Lower leg skin (tissue), 3 donors: ENCODE data around the gene NOP56.

ENCODE experiments used
- POLR2A ChIP-seq, 2 donors: fragments of 450-650 bp; IDR thresholded peaks; one replicate each; pipeline ENCODE4 v1.6.1; 2016 to 2017; ENCODE audit warnings: antibody characterized with exemption in 2 of 2, mild to moderate bottlenecking in 1 of 2, moderate library complexity in 1 of 2
- TF ChIP-seq, protein P1 (sequence below), 3 donors: fragments of 450-650 bp; IDR thresholded peaks; one replicate each; pipeline ENCODE4 v1.5.1; 2016; ENCODE audit warnings: antibody characterized with exemption in 3 of 3, mild to moderate bottlenecking in 3 of 3, moderate library complexity in 2 of 3

DNA sequence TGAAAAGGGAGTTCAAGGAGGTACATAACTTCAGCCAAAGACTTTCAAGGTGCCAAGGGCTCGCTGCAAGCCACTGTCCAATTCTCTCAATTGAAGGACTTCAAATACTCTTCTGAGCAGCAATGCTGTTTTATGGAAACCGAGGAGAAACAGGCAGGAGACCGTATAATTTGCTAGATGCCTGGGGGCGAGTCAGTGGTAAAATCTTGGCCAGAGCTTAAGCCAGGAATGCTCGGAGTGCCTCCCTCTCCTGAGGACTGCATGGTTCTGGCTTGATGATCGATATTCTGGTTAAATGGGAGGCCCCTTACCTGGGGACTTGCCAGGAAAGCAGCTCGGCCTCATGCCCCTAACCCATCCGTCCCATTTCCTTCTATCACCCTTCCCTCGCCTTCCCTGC is 35.8 kb upstream of the NOP56 start:
- TF ChIP-seq, protein P1, sequence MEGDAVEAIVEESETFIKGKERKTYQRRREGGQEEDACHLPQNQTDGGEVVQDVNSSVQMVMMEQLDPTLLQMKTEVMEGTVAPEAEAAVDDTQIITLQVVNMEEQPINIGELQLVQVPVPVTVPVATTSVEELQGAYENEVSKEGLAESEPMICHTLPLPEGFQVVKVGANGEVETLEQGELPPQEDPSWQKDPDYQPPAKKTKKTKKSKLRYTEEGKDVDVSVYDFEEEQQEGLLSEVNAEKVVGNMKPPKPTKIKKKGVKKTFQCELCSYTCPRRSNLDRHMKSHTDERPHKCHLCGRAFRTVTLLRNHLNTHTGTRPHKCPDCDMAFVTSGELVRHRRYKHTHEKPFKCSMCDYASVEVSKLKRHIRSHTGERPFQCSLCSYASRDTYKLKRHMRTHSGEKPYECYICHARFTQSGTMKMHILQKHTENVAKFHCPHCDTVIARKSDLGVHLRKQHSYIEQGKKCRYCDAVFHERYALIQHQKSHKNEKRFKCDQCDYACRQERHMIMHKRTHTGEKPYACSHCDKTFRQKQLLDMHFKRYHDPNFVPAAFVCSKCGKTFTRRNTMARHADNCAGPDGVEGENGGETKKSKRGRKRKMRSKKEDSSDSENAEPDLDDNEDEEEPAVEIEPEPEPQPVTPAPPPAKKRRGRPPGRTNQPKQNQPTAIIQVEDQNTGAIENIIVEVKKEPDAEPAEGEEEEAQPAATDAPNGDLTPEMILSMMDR (IDR thresholded peaks at IDR 0.05): no peak
- TF ChIP-seq POLR2A (IDR thresholded peaks at IDR 0.05): no peak
